ENCODE measurements around the gene SNX15. TPM values are rescaled to one million over a fixed set of nuclear protein-coding genes. Genes with fewer than 3 reads are reported as not detected.

The SNX15 gene
- total RNA-seq, 4 donors from 2014 or later = 16.0 to 39.2 (median 20.5) TPM

DNA sequence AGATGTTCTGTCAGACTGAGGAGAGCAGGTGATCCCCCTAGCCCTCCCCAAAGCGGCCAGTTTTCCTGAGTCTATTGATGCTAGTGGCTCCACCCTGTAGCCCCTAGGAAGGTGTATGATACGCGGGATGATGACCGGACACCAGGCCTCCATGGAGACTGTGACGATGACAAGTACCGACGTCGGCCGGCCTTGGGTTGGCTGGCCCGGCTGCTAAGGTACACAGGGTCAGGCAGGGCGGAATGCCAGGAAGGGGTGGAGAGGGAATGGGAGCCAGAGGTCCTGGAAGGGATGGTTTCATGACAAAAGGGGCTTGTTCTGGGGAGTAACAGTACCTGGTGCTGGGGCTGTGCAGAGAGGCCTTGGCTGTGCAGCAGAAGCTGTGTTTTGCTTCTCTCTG lies 60.0 kb downstream of the SNX15 start:
- TF ChIP-seq, protein P1, sequence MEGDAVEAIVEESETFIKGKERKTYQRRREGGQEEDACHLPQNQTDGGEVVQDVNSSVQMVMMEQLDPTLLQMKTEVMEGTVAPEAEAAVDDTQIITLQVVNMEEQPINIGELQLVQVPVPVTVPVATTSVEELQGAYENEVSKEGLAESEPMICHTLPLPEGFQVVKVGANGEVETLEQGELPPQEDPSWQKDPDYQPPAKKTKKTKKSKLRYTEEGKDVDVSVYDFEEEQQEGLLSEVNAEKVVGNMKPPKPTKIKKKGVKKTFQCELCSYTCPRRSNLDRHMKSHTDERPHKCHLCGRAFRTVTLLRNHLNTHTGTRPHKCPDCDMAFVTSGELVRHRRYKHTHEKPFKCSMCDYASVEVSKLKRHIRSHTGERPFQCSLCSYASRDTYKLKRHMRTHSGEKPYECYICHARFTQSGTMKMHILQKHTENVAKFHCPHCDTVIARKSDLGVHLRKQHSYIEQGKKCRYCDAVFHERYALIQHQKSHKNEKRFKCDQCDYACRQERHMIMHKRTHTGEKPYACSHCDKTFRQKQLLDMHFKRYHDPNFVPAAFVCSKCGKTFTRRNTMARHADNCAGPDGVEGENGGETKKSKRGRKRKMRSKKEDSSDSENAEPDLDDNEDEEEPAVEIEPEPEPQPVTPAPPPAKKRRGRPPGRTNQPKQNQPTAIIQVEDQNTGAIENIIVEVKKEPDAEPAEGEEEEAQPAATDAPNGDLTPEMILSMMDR (IDR thresholded peaks at IDR 0.05; ENCODE audit: low read depth) = no peak

DNA sequence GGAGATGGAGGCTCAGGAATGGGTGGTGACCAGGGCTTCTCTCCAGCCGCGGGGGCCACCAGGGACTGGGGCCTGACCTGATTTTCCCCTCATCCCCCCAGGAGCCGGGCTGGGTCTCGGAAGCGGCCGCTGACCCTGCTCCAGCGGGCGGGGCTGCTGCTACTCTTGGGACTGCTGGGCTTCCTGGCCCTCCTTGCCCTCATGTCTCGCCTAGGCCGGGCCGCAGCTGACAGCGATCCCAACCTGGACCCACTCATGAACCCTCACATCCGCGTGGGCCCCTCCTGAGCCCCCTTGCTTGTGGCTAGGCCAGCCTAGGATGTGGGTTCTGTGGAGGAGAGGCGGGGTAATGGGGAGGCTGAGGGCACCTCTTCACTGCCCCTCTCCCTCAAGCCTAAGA lies 60.6 kb downstream of the SNX15 start:
- TF ChIP-seq, protein P1 (IDR thresholded peaks at IDR 0.05; ENCODE audit: low read depth) = no peak

DNA sequence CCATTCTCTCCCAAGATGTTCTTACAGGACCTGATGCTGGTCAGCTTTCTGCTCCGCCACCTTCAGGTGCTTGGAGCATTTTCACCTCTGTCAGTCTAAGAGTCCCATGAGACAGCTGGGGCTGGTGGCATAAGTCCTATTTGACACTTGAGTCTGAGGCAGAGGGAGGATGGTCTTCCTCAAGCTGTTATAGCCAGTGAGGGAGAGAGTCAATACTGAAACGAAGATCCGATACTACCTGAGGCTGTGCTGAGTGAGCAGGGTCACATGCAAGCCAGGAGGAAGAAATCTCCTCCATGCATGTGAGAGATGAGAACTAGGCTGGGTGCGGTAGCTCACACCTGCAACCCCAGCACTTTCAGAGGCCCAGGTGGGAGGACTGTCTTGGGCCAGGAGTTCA lies 62.4 kb downstream of the SNX15 start:
- TF ChIP-seq, protein P1 (IDR thresholded peaks at IDR 0.05; ENCODE audit: low read depth) = no peak

Small RNAs within 50 kb of the gene (small RNA-seq; reads per million reads assigned to genes)
- gene MIR6879 (0.36 reads per million), gene SNX15 (not detected)

Other genes with a start within 250 kb of the SNX15 start
- 100 to 1,000 TPM; 215 to 388 (median 273) TPM for gene SF1, start 248.9 kb upstream of the SNX15 start, total RNA-seq
- gene MAP4K2, start 224.2 kb upstream of the SNX15 start, total RNA-seq = 10 to 100 TPM in 2 of 4 donors, 1 to 10 TPM in 2; 5.9 to 14.3 (median 9.1) TPM
- 10 to 100 TPM in 3 of 4 donors, 1 to 10 TPM in 1; 8.6 to 15.8 (median 13.4) TPM for gene MEN1, start 216.9 kb upstream of the SNX15 start, total RNA-seq
- under 1 TPM in 3 of 4 donors, not detected in 1; 0.17 to 0.38 (median 0.22) TPM for gene CDC42BPG, start 182.8 kb upstream of the SNX15 start, total RNA-seq
- gene EHD1, start 148.8 kb upstream of the SNX15 start, total RNA-seq = 100 to 1,000 TPM in 1 of 4 donors, 10 to 100 TPM in 3; 37.2 to 108 (median 46.4) TPM
- gene ATG2A, start 110.2 kb upstream of the SNX15 start, total RNA-seq = 10 to 100 TPM; 12.4 to 47.7 (median 22.2) TPM
- gene PPP2R5B, start 102.8 kb upstream of the SNX15 start, total RNA-seq = 10 to 100 TPM in 2 of 4 donors, 1 to 10 TPM in 2; 8.8 to 19.8 (median 14.3) TPM
- not detected for gene GPHA2, start 91.5 kb upstream of the SNX15 start, total RNA-seq
- not detected for gene MAJIN, start 55.3 kb upstream of the SNX15 start, total RNA-seq
- gene BATF2, start 30.5 kb upstream of the SNX15 start, total RNA-seq = 1 to 10 TPM in 2 of 4 donors, under 1 TPM in 1, not detected in 1; 0.68 to 1.9 (median 1.3) TPM
- 100 to 1,000 TPM in 2 of 4 donors, 10 to 100 TPM in 2; 90.8 to 165 (median 131) TPM for gene ARL2, start 13.3 kb upstream of the SNX15 start, total RNA-seq
- 10 to 100 TPM in 1 of 4 donors, 1 to 10 TPM in 3; 4.0 to 22.0 (median 7.0) TPM for gene SAC3D1, start 13.8 kb downstream of the SNX15 start, total RNA-seq
- 10 to 100 TPM in 3 of 4 donors, 1 to 10 TPM in 1; 2.9 to 26.3 (median 16.4) TPM for gene NAALADL1, start 31.1 kb downstream of the SNX15 start, total RNA-seq
- 1 to 10 TPM in 1 of 4 donors, under 1 TPM in 1, not detected in 2; 0.66 to 1.9 TPM for gene CDCA5, start 56.6 kb downstream of the SNX15 start, total RNA-seq
- gene ZFPL1, start 56.8 kb downstream of the SNX15 start, total RNA-seq = 10 to 100 TPM; 24.8 to 47.8 (median 36.6) TPM
- gene VPS51, start 68.8 kb downstream of the SNX15 start, total RNA-seq = 100 to 1,000 TPM in 3 of 4 donors, 10 to 100 TPM in 1; 84.8 to 300 (median 174) TPM
- gene TM7SF2, start 84.4 kb downstream of the SNX15 start, total RNA-seq = 100 to 1,000 TPM in 3 of 4 donors, 10 to 100 TPM in 1; 95.1 to 339 (median 209) TPM
- gene ZNHIT2, start 90.3 kb downstream of the SNX15 start, total RNA-seq = 10 to 100 TPM in 1 of 4 donors, 1 to 10 TPM in 3; 4.4 to 12.6 (median 8.2) TPM
- 1,000 to 10,000 TPM in 1 of 4 donors, 100 to 1,000 TPM in 3; 793 to 1,064 (median 875) TPM for gene FAU, start 94.7 kb downstream of the SNX15 start, total RNA-seq
- gene MRPL49, start 94.9 kb downstream of the SNX15 start, total RNA-seq = 10 to 100 TPM; 34.1 to 60.8 (median 48.7) TPM
- gene SYVN1, start 107.1 kb downstream of the SNX15 start, total RNA-seq = 10 to 100 TPM; 29.3 to 61.0 (median 46.0) TPM
- not detected for gene SPDYC, start 142.8 kb downstream of the SNX15 start, total RNA-seq
- gene CAPN1, start 154.5 kb downstream of the SNX15 start, total RNA-seq = 100 to 1,000 TPM in 2 of 4 donors, 10 to 100 TPM in 2; 86.4 to 112 (median 95.7) TPM
- gene POLA2, start 234.5 kb downstream of the SNX15 start, total RNA-seq = 1 to 10 TPM; 2.6 to 6.2 (median 4.9) TPM

Data from subcutaneous adipose tissue (tissue), 4 donors.